LNCaP clone FGC (cell line): ENCODE data around the gene FUBP3.
"Not testable (repeated sequence)": the region's sequence is repeated elsewhere in the genome, so short reads cannot be mapped to it uniquely, and the experiment has no call there.

ENCODE experiments used
- DNase-seq: peaks from one replicate; pipeline ENCODE4 v3.0.0-alpha.2; 2011; ENCODE audit warnings: low read depth
- H3K4me3 ChIP-seq: 2 replicates; pipeline ENCODE4 v1.5.1; 2011; ENCODE audit warnings: mild to moderate bottlenecking, low read depth, low read length, control low read depth
- CTCF ChIP-seq: IDR thresholded peaks from 2 replicates; pipeline ENCODE4 v1.5.1; 2012; ENCODE audit warnings: mild to moderate bottlenecking; ENCODE audit not compliant: control insufficient read depth, insufficient read depth; ENCODE audit errors: extremely low read depth

The FUBP3 gene

GRCh38 chr9:130556396-130557076 lies 22.8 kb upstream of the FUBP3 start:
- no peak for TF ChIP-seq CTCF
- no peak overlapping the region for H3K4me3 ChIP-seq
- no peak for DNase-seq

GRCh38 chr9:130557077-130557468 lies 22.3 kb upstream of the FUBP3 start:
- DNase-seq, result no peak
- no peak for TF ChIP-seq CTCF
- H3K4me3 ChIP-seq, result no peak overlapping the region

DNA sequence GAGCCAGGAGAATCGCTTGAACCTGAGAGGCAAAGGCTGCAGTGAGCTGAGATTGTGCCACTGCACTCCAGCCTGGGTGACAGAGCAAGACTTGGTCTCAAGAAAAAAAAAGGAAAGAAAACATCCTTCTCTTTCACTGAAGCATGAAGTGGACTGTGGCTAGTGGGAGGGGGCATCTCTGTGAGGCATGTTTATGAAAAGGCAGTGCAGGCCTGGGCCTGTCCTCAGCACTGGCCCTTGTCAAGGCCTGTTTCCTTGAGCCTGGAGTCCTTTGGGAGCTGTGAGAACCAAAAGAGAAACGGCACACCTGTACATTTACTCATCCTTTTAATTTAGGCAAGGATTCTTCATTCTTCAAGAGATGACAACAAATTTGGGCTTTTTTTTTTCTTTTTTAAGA lies 18.3 kb upstream of the FUBP3 start:
- TF ChIP-seq CTCF, result no peak
- no peak overlapping the region for H3K4me3 ChIP-seq
- DNase-seq, result no peak

- DNase-seq, H3K4me3 ChIP-seq: not testable (repeated sequence)
Observed at GRCh38 chr9:130562525-130562924, 16.9 kb upstream of the FUBP3 start.

- DNase-seq, result no peak
- H3K4me3 ChIP-seq, result no peak overlapping the region
- TF ChIP-seq CTCF, result no peak
Observed at GRCh38 chr9:130563797-130564196, 15.6 kb upstream of the FUBP3 start.

DNA sequence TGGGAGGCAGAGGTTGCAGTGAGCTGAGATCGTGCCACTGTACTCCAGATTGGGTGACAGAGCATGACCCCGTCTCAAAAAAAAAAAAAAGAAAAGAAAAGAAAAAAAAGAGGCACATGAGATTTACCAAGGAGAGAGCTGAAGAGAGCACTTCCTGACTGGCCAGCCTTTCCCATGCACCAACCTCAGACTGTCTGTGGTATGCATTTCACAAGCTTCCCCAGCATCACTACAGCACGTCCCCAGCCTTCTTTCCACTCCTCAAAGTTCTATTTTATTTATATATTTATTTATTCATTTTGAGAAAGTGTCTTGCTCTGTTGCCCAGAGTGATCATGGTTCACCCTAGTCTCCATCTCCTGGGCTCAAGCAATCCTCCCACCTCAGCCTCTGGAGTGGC lies 13.6 kb upstream of the FUBP3 start:
- DNase-seq, result no peak
- H3K4me3 ChIP-seq, result no peak overlapping the region
- TF ChIP-seq CTCF, result no peak

GRCh38 chr9:130570208-130570607 lies 9.2 kb upstream of the FUBP3 start:
- no peak overlapping the region for H3K4me3 ChIP-seq
- no peak for DNase-seq
- no peak for TF ChIP-seq CTCF
